Measurements from ENCODE around the gene TBC1D24. TPM values are rescaled to one million over a fixed set of nuclear protein-coding genes. Genes with fewer than 3 reads are reported as not detected.

TBC1D24 gene
- total and polyA plus RNA-seq, 9 of the 15 experiments (the other 6 are each of a cell fraction or from before 2014, with no cell fraction given) = 1.7 to 22.6 (median 7.2) TPM

GRCh38 chr16:2473446-2473926 is 1.4 kb upstream of the TBC1D24 start:
- H3K79me2 ChIP-seq (ENCODE audit: control insufficient read depth, insufficient read depth, low read length) = peaks cover 43% of the 10 kb centered on the region
- H2AFZ ChIP-seq (ENCODE audit: low read depth, low read length) = peak overlapping the region; percentile 35; the same call in 1 of the 2 replicates
- H3K4me3 ChIP-seq = peak overlapping the region; percentile 76
- intact Hi-C loops (cut with micrococcal nuclease) = no loop called here
- in situ Hi-C loops (cut with MboI) = no loop called here
- H3K36me3 ChIP-seq (ENCODE audit: control insufficient read depth, insufficient read depth, low read length) = no peaks in the 10 kb centered on the region; the same call in 2 of the 3 replicates
- no peaks in the 10 kb centered on the region for H3K9me1 ChIP-seq (ENCODE audit: control insufficient read depth, insufficient read depth, low read length)
- FAIRE-seq (no peak), ATAC-seq (no peak), DNase-seq (ENCODE audit: extremely low read depth in 1 of 4, low spot score in 3 of 4) (peak; percentile 41 to 81 (median 68))
- no peaks in the 10 kb centered on the region for H3K9me3 ChIP-seq (replicated peaks; ENCODE audit: control insufficient read depth, insufficient read depth, low read depth, low read length)
- POLR2A ChIA-PET = interaction anchor here (0.6 to 1.4 kb wide), 4 partner anchors 10 to 226 kb away, joined by 3 read pairs; no protein-coding TSS in a partner anchor
- H4K20me1 ChIP-seq (replicated peaks; ENCODE audit: control insufficient read depth, insufficient read depth, low read length) = peaks cover 3% of the 10 kb centered on the region; the same call in 1 of the 2 replicates
- H3K27ac ChIP-seq (ENCODE audit: extremely low read depth, low read depth, low read length) = peak overlapping the region; percentile 88; the same call in 1 of the 3 replicates
- CTCF ChIA-PET (ENCODE audit: low intra/inter-chr PET ratio) = interaction anchor here (0.6 to 1.1 kb wide), 2 partner anchors 28 to 176 kb away, joined by 3 read pairs; no protein-coding TSS in a partner anchor
- BruUV-seq (replicated peaks) = no TSS peak
- no peaks in the 10 kb centered on the region for H3K27me3 ChIP-seq (ENCODE audit: control insufficient read depth in 2 of 2, insufficient read depth in 2 of 2, low read length in 2 of 2)
- H3K4me1 ChIP-seq (replicated peaks in 1 of 2; ENCODE audit: control insufficient read depth in 2 of 2, insufficient read depth in 2 of 2, low read length in 2 of 2) = peaks cover 29 to 93% of the 10 kb centered on the region in 2 experiments
- peak overlapping the region in 1 of 2 experiments; percentile 98; a peak in 2 of 4 replicates for H3K9ac ChIP-seq (ENCODE audit: insufficient read depth in 1 of 2, low read depth in 2 of 2, low read length in 2 of 2)
- 6% methylated on average over 46 of the region's 49 CpGs for WGBS (ENCODE audit: insufficient coverage, low coverage, missing lambda C conversion rate)
- peak overlapping the region; percentile 34; the same call in 1 of the 2 replicates for H3K4me2 ChIP-seq (ENCODE audit: insufficient read depth, low read length)
- TF ChIP-seq HBP1 (CRISPR knock-in tag; IDR thresholded peaks at IDR 0.05) = no peak
- TF ChIP-seq ZNF740 (CRISPR knock-in tag; IDR thresholded peaks at IDR 0.05) = peak; percentile 13; the same call in 1 of the 2 replicates
- no peak for TF ChIP-seq ZNF740 (tag; IDR thresholded peaks at IDR 0.05)
- no peak for TF ChIP-seq RBFOX2 (IDR thresholded peaks at IDR 0.05; ENCODE audit: low read depth, low read length)
- TF ChIP-seq IFI16 (CRISPR knock-in tag; IDR thresholded peaks at IDR 0.05) = no peak
- TF ChIP-seq XRCC4 (IDR thresholded peaks at IDR 0.05; ENCODE audit: extremely low read depth, insufficient read depth, insufficient read length) = no peak
- TF ChIP-seq HDAC1 (IDR thresholded peaks at IDR 0.05) = no peak
- no peak for TF ChIP-seq MLX (CRISPR knock-in tag; conservative IDR thresholded peaks at IDR 0.05)
- no peak for TF ChIP-seq RBM22 (IDR thresholded peaks at IDR 0.05; ENCODE audit: low read depth, low read length, poor library complexity, severe bottlenecking)
- TF ChIP-seq, protein P1, sequence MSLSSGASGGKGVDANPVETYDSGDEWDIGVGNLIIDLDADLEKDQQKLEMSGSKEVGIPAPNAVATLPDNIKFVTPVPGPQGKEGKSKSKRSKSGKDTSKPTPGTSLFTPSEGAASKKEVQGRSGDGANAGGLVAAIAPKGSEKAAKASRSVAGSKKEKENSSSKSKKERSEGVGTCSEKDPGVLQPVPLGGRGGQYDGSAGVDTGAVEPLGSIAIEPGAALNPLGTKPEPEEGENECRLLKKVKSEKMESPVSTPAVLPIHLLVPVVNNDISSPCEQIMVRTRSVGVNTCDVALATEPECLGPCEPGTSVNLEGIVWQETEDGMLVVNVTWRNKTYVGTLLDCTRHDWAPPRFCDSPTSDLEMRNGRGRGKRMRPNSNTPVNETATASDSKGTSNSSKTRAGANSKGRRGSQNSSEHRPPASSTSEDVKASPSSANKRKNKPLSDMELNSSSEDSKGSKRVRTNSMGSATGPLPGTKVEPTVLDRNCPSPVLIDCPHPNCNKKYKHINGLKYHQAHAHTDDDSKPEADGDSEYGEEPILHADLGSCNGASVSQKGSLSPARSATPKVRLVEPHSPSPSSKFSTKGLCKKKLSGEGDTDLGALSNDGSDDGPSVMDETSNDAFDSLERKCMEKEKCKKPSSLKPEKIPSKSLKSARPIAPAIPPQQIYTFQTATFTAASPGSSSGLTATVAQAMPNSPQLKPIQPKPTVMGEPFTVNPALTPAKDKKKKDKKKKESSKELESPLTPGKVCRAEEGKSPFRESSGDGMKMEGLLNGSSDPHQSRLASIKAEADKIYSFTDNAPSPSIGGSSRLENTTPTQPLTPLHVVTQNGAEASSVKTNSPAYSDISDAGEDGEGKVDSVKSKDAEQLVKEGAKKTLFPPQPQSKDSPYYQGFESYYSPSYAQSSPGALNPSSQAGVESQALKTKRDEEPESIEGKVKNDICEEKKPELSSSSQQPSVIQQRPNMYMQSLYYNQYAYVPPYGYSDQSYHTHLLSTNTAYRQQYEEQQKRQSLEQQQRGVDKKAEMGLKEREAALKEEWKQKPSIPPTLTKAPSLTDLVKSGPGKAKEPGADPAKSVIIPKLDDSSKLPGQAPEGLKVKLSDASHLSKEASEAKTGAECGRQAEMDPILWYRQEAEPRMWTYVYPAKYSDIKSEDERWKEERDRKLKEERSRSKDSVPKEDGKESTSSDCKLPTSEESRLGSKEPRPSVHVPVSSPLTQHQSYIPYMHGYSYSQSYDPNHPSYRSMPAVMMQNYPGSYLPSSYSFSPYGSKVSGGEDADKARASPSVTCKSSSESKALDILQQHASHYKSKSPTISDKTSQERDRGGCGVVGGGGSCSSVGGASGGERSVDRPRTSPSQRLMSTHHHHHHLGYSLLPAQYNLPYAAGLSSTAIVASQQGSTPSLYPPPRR (CRISPR knock-in tag; IDR thresholded peaks at IDR 0.05; ENCODE audit: borderline replicate concordance) = no peak
- TF ChIP-seq ZNF583 (CRISPR knock-in tag; IDR thresholded peaks at IDR 0.05) = no peak
- peak; percentile 28 for TF ChIP-seq POLR2B (IDR thresholded peaks at IDR 0.05; ENCODE audit: low read depth, partially characterized antibody)
- TF ChIP-seq HIVEP1 (CRISPR knock-in tag; IDR thresholded peaks at IDR 0.05) = no peak
- no peak for TF ChIP-seq TAF9B (IDR thresholded peaks at IDR 0.05; ENCODE audit: partially characterized antibody)
